ENCODE measurements around the gene BDH1. TPM values are rescaled to one million over a fixed set of nuclear protein-coding genes. Genes with fewer than 3 reads are reported as not detected.
A peak's percentile ranks its signal among the peaks of the same experiment; 100 is the strongest.

BDH1 gene
- total and polyA plus RNA-seq, 2 experiments from 2014 or later = 21.4 to 26.1 TPM

DNA sequence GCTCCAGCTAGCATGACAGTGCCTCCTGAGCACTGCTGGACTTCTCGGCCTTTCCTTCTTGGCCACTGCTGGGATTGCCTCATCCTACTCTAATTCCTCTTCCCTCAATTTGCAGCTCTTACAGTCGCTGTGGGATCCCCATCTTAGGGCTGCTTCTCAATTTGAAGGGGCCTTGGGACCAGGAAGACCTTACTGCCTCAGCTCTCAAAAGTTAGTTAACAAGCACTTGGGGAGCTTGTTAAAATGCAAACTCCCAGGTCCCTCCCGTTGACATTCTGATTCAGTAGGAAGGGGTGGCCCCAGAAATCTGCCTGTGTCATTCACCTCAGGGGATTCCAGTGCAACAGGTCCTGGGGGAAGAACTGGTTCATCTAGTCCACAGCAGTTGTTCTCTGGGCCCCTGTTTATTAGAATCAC lies 14.8 kb downstream of the BDH1 start:
- H3K36me3 ChIP-seq = no peaks in the 10 kb centered on the region
- TF ChIP-seq CTCF (IDR thresholded peaks at IDR 0.05; ENCODE audit: low read depth, low read length) = no peak
- no peaks in the 10 kb centered on the region for H3K9me3 ChIP-seq (ENCODE audit: low read depth)
- H3K4me1 ChIP-seq (ENCODE audit: low read depth) = no peaks in the 10 kb centered on the region
- no peak overlapping the region for H3K27ac ChIP-seq
- DNase-seq (ENCODE audit: low read depth in 1 of 2, low spot score in 1 of 2) = no peak
- H3K27me3 ChIP-seq = no peaks in the 10 kb centered on the region
- no peak overlapping the region for H3K4me3 ChIP-seq

- Histone ChIP-seq H3K36me3 (no peaks in the 10 kb centered on the region), H3K9me3 (ENCODE audit: low read depth) (no peaks in the 10 kb centered on the region), H3K4me3 (no peak overlapping the region), H3K4me1 (ENCODE audit: low read depth) (no peaks in the 10 kb centered on the region), H3K27ac (no peak overlapping the region), H3K27me3 (no peaks in the 10 kb centered on the region)
- TF ChIP-seq CTCF (IDR thresholded peaks at IDR 0.05; ENCODE audit: low read depth, low read length) = no peak
- no peak for DNase-seq (ENCODE audit: low read depth in 1 of 2, low spot score in 1 of 2)
Measured at GRCh38 chr3:197539651-197540051, 16.1 kb downstream of the BDH1 start.

- Histone ChIP-seq H3K36me3 (no peaks in the 10 kb centered on the region), H3K4me1 (ENCODE audit: low read depth) (no peaks in the 10 kb centered on the region), H3K4me3 (no peak overlapping the region), H3K27ac (no peak overlapping the region), H3K27me3 (no peaks in the 10 kb centered on the region), H3K9me3 (ENCODE audit: low read depth) (no peaks in the 10 kb centered on the region)
- peak in 1 of 2 donors; percentile 22 for DNase-seq (ENCODE audit: low read depth in 1 of 2, low spot score in 1 of 2)
- TF ChIP-seq CTCF (IDR thresholded peaks at IDR 0.05; ENCODE audit: low read depth, low read length) = no peak
Measured at GRCh38 chr3:197533927-197534725, 21.6 kb downstream of the BDH1 start.

- no peak overlapping the region for H3K4me3 ChIP-seq
- H3K4me1 ChIP-seq (ENCODE audit: low read depth) = no peaks in the 10 kb centered on the region
- H3K36me3 ChIP-seq = no peaks in the 10 kb centered on the region
- no peak for TF ChIP-seq CTCF (IDR thresholded peaks at IDR 0.05; ENCODE audit: low read depth, low read length)
- H3K27me3 ChIP-seq = no peaks in the 10 kb centered on the region
- no peak for DNase-seq (ENCODE audit: low read depth in 1 of 2, low spot score in 1 of 2)
- H3K27ac ChIP-seq = no peak overlapping the region
- H3K9me3 ChIP-seq (ENCODE audit: low read depth) = no peaks in the 10 kb centered on the region
Measured at GRCh38 chr3:197533396-197533795, 22.4 kb downstream of the BDH1 start.

DNA sequence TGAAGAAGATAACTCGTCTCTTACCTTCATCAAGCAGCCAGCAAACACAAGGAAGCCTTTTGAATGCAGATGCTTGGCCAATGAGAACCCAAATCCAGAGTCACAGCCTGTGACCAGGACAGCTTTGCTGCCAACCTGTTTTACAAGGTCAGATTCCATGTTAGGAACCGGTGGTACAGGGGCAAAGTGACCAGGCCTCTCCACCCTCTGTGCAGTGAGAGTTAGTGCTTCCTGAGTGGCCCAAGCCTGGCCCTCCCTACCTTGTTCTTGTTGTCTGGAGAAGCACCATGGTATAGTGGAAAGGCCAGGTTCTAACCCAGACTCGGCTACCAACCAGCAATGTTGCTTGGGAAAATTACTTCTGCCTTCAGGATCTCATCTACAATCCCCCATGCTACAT lies 23.4 kb downstream of the BDH1 start:
- no peak for DNase-seq (ENCODE audit: low read depth in 1 of 2, low spot score in 1 of 2)
- no peak for TF ChIP-seq CTCF (IDR thresholded peaks at IDR 0.05; ENCODE audit: low read depth, low read length)
- Histone ChIP-seq H3K36me3 (no peaks in the 10 kb centered on the region), H3K4me3 (no peak overlapping the region), H3K4me1 (ENCODE audit: low read depth) (no peaks in the 10 kb centered on the region), H3K9me3 (ENCODE audit: low read depth) (no peaks in the 10 kb centered on the region), H3K27ac (no peak overlapping the region), H3K27me3 (no peaks in the 10 kb centered on the region)
